NCI-H2171 (cell line): ENCODE measurements around the gene UTP25.
"Not testable (repeated sequence)": the region's sequence is repeated elsewhere in the genome, so short reads cannot be mapped to it uniquely, and the experiment has no call there.

Experiments used
- DNase-seq: peaks from one replicate; lab custom pipeline; 2025; lab: John Stamatoyannopoulos, UW

Gene UTP25, protein sequence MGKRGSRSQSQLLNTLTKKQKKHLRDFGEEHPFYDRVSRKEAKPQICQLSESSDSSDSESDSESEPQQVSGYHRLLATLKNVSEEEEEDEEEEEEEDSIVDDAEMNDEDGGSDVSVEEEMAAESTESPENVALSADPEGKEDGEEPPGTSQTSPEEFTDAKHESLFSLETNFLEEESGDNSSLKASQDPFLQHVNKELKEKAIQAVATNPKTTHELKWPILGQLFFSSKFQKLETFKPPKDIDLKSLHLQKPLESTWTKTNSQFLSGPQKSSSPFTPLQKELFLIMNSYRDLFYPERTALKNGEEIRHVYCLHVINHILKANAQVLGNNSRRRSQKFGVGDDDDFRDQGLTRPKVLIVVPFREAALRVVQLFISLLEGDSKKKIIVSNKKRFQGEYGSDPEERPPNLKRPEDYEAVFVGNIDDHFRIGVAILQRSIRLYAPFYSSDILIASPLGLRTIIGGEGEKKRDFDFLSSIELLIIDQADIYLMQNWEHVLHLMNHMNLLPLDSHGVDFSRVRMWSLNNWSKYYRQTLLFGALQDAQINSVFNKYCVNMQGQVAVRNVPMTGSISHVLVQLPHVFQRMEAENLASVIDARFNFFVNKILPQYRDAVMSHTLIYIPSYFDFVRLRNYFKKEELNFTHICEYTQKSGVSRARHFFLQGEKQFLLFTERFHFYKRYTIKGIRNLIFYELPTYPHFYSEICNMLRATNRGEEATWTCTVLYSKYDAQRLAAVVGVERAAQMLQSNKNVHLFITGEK

DNA sequence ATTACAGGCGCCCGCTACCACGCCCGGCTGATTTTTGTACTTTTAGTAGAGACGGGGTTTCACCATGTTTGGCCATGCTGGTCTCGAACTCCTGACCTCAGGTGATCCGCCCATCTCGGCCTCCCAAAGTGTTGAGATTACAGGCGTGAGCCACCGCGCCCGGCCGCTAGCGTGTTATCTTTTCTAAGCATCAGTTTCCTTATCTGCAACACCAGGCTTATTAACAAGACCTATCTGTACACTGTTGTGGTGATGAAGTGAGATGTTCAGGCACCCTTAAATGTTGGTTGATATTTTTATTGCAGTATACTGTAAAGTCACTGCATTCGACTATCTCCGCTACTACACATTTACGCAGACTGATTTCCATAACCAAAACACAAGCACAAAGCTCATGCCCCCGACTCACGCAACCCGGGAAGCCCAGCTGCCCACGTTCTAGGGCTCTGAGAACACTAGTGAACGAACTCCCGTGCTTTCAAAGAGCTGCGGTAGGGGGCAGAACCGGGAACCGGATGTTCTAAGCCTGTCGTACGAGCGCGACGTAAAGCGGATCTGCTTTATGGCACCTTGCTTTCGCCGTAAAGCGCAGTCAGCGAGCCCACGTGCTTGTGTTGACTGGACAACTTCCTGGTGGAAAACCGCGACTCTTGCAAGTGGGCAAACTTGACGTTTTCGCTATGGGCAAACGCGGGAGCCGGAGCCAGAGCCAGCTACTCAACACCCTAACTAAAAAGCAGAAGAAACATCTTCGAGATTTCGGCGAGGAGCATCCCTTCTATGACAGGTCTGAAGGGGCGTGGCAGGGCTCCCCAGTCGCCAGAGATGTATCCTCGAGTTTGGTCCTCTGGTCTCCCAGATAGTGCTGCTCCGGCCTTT lies at the start of gene UTP25:
UTP25 (plus strand) TSS at position 589 of the 879 bp plus-strand sequence; CDS start at position 681, 92 bp downstream.
- DNase-seq = peak; percentile 94

DNA sequence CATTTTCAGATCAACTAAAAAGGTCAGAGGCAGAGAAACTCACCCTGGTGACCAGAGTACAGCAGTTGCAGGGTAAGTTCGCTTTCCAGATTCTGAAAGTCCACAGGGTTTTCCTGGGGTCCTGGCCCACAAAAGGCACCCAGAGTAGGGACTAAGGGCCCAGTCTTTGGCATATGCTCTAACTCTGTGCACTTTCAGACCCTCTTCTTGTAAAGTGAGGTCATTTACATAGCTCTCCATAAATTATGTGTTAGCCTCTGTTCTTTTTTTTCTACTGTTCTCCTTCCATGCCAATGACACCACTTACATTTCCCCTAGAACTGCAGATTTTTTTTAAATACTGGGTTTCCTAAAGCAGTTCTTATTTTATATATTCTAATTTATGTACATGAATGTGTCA lies 49.7 kb upstream of the UTP25 start:
- DNase-seq = no peak

DNA sequence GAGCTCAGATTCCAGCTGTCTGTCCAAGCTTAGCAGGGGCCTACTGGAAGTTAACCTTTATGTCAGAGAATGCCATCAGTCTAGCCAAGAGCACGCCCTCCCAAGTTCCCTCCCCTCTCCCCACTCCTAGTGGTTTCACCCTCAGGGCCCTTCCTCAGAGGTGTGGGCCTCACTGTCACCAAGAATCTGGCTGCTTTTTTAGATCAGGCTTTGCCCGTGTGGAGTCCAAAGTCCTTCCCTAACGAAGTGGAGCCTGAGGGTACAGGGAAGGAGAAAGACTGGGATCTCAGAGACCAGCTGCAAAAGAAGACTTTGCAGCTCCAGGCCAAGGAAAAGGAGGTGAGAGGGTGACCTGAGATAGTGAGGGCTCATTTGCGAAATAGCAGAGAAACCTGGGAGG lies 47.5 kb upstream of the UTP25 start:
- no peak for DNase-seq

DNA sequence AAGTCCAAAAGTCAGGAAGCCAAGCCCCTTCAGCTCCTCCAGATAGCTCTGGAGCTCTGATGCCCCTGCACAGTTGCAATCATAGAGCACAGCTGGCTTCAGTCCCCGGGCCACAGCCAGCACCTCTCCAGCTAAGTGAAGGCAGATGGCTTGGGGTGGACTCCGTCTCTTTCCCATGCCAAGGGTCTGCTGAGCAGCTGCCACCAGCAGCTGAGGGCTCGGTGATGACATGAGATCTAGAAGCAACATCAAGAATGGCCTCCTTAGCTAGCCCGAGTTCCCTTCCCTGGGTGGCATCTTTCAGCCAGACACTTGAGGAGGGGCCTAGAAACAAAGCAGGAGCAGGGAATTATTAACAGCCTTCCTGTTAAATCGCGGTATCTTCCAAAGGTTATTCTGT lies 44.4 kb upstream of the UTP25 start:
- no peak for DNase-seq

DNA sequence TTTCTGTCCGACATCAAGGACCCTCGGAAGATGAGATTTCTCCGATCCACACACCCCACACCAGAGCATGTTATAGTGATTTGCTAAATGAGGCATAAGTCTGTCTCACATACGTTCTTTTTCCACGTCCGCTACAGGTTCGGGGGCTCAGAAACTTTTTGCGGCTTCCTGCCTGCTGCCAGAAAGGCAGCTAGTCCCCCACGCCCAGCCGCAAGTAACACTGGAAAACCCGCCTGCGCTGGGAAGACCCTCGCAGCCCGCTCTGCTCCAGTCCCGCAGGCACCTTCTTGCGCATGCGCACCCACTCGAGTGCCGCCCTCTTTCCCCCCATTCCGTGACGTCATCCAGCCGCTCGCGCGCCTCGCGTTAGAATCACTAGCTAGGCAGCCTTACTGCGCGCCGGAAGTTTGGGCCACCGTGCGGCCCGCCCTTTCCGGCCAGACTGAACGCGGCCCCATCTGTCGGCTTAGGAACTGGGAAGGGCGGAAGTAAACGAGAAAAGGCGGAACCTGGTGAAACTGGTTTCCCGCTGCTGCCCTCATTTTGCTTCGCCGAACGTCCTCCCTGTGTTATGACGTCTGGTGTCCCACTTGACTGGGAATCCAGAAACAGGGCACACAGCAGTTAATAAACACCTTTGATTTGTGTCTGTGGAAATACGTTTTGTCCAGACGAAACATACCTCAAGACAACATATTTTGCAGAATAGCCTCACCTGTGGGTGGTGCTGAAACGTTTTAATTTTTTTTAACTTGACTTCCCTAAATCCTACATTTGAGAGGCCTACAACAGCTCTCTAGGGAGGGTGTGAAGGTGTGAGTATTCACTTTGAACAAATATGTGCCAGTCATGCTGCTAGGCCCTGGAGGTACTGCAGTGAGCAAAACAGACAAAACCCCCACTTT lies 43.3 kb upstream of the UTP25 start, which contains the start of gene C1orf74:
C1orf74 (minus strand) TSS at position 295 of the 905 bp plus-strand sequence. CDS start 925 bp downstream, outside the sequence.
- peak; percentile 98 for DNase-seq

DNA sequence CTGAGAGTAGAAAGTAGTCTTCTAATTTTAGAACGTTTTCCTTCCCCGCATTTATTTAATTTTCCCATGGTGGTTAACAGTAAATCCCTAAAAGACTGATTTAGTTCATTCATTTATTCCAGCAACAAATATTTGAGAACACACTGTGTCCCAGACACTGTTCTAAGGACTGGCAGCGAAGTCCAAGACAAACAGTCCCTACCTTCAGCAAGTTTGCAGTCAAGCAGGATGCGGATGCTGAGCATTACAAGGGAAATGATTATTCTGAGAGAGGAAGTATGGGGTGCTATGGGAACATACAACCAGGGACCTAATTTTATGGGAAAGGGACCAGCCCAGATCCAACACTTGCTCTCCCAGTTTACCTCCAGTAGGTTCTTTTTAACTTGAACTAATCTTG lies 42.2 kb upstream of the UTP25 start:
- DNase-seq = no peak

DNA sequence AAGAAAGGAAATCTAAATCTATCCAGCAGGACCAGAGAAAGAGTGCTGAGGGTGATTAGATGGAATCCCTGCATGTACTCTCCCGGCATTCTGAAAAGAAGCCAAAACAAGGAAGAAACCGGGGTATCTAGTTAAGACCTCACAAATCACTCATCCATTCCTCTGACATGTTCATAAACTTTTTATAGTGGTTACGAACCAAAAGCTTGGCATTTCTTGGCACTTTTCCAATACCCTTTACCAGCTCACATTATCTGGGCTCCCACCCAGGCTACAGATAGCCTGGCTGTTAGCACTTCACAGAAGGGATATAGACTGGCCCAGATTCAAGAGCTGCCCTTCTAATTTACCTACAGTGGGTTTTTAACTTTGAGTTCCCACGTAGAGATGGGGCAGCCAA lies 41.6 kb upstream of the UTP25 start:
- DNase-seq = no peak

DNA sequence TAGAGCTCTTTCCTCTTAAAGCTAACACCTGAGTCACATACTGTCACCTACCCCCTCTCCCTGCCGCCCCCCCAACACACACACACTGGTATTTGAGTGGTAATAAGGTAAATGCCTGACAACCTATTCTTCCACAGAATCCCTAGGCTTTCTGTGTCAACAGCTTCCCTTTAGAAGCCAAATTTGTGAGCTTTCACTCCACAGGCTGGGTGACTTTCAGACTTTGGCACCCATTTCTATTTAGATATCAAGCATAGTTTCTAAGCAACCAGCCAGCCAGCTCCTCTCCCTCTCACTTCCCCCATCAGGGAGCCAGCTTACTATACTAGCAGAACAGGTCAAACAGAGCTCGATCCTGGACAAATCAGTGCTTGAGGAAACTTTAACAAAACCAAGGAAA lies 40.2 kb upstream of the UTP25 start:
- DNase-seq = no peak

DNA sequence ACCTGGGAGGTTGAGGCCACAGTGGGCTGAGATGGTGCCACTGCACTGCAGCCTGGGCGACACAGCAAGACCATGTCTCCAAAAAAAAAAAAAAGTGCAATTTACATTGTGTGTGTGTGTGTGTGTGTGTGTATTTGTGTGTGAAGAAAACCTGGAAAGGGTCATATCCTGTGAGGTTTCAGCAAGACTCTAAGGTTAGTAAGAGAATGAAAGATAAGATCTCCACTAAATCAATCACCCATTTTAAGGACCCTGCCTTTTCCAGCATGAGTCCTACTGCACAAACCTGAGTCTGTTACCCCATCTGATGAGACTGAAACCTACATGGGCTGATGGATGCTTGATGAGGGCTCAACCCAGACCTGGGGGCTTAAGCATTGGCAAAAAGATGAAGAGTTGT lies 38.5 kb upstream of the UTP25 start:
- no peak for DNase-seq

DNA sequence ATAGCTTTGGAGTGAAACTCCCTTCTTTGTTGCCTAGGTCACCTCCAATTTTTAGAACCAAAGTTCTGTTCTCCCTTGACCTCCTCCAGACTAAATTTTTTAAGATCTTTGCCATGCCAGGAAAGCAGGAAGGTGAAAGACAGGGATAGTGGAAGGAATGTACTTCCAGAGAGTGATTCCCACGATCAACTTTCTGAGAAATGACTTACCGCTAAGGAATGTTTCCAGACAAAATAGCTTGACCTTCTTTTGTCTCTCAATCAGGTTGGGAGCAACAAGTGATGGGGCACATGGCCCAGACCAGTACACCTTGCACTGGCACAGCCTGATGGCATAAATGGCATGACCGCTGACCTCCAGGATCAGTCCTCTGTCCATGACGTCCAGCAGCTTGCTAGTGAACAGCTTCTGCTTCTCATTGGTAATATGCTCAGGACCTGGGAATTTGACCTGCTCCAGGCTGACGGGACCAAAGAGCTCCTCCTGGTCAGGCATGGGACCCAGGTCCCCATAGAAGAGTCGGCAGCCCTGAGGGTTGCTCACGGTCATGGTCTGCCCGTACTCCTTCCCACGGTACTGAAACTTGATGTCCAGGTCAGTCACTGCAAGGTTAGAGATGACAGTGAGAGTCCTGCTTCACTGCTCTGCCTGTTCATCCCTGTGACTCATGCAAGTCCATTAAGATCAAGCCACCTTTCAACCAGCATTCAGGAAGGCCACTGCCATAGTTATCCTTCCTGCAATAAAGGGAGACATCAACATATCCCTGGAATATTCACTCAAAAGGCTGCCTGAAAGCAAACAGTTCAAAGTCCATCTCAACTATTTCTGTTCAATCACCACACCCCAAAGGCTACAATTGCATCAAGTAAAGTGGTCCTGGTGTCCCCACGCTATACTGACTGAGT lies 37.2 kb upstream of the UTP25 start:
- DNase-seq = no peak

DNA sequence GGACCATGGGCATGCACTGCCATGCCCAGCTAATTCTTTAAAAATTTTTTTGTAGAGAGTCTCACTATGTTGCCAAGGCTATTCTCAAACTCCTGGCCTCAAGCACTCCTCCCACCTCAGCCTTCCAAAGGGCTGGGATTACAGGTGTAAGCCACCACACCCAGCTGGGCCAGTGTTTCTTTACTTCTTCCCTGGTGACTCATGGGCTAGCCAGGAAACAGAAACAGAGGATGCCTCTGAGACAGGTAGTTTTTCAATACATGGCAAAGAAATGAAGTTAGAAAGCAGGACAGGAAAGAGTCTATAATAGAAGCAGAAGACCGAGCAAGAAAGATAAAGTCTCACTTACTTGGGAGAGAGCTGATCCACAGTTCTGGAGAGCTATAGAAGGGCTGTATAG lies 35.9 kb upstream of the UTP25 start:
- no peak for DNase-seq

DNA sequence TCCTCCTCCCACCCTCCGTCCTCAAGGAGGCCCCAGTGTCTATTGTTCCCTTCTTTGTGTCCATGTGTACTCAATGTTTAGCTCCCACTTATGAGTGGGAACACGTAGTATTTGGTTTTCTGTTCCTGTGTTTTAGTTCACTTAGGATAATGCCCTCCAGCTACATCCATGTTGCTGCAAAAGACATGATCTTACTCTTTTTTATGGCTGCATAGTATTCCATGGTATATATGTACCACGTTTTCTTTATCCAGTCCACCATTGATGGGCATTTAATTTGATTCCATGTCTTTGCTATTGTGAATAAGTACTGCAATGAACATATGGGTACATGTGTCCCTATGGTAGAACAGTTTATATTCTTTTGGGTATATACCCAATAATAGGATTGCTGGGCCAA lies 34.1 kb upstream of the UTP25 start:
- DNase-seq = not testable (repeated sequence)

DNA sequence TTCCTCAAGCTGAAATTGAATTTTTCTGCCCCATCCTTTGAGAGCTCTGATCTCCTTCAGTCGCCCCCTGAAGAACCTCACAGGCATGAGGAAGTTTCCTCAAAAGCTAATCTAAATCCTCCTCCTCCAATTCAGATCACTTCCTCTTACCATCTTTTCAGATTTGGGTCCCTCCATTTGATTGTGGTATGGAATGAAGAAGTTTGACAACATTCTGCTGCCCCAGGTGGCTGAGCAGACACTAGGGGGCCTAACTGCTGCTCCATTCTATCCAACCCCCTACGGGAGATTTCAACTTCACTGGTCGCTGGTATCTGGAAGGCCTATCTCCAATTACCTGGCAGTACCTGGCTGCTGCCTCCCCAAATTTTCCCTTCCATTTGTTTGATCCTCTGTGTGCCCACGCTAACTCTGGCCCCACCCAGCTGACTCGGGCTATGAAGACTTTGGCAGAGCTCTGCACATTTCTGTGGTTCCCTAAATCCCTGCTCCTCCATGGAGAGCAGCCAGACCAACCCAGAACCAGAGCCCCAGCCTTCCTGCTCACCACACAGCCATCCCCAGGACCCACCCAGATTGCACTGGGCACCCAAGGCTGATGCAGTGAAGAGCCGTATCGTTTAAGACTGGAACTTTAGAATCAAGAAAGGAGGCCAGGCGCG lies 29.7 kb upstream of the UTP25 start:
- no peak for DNase-seq

DNA sequence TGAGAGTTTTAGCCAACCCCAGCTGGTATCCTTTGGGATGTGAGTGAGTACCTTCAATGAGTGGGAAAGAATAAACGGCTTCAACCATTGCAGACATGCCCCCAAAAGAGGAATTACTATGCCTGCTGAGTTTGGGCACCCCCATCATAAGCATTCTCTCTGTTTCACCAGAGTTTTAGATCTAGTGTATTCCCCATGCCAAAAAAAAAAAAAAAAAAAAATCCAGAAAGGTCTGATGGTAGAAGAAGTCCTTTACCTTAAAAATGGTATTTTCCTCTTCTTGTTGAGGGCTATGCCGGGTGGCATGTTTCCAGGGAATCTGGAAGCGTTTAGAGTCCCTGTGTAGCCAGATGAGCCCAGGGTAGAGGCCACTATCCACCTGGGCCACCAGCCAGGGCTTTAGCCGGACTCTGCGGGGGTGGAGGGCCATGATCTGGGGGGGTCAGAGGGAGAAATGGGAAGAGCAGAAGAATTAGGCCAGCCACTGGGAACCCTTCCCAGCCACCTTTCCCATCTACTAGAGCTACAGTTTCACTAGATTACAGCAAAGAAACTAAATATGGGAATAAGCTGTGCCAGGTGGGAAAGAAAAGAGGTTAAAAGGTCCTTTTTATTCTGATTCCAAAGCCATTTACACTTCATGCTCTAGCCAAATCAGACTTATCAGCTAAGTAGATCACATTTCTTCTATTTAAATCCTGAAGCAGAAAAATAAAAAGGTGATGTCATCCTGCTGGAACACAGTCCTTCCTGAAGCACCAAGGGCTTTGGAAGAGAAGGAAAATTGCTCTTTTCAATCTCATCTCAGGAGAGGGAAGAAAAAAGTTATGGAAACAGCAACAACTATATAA lies 26.6 kb upstream of the UTP25 start:
- DNase-seq = no peak

DNA sequence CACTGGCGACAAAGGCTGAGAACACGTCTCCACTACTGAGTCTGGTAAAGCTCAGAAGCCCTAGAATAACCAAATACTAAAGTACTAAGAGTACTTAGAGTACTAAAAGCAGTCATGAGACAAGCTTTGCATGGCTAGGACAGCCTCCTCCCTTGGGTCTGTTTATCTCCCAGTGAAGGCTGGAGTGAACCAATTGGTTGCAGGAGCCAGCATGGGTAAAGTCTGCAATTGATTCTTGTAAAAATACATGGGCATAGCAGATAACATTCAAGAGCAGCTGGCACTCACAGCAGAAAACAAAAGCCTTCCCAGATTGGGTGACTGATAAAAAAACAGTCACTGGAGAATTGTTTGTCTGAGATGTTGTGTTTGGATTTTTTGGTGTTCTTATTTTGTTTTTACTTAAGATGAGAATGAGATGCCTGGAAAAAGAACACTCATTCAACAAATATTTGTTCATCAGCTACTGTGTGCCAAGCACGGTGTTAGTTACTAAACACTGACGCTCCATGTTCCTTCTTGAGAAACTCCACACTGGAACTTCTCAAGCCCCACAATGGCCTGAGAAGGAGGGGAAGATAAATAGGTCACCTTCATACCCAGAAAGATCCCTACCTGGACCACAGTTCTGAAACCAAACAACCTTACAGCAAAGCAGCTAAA lies 25.5 kb upstream of the UTP25 start:
- DNase-seq = peak; percentile 21

DNA sequence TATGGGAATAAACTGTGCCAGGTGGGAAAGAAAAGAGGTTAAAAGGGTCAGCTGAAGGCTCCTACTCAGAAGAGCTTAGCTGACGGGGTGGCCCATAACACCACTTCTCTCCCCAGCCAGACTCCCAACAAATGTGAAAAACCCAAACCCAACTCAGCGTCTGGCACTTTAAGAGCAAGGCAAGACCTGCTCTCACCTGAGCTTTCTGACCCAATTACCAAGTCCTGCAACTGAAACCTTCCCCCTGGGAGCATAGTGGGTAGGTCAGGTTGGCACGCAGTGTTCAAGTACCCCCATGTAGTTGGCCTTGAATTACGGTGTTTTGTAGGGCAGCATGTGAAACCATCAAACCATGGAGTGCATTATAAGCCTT lies 25.0 kb upstream of the UTP25 start:
- DNase-seq = no peak

DNA sequence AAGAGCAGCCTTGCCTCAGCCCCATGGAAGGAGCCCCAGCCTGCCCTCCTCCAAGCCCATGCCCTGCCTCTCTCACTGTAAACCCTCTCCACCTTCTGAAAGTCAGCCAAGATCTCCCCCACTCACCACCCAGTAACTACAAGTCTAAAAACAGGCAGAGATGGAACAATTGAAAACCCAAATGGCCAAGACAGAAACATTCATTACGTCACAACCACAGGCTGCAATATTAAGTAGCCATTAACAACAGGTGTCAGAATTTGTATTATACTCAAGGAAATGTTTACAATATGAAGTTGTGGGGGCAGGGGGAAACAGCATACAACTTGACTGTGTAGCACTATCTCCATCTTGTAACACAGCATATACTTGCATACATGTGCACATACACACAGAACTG lies 24.2 kb upstream of the UTP25 start:
- DNase-seq = no peak

DNA sequence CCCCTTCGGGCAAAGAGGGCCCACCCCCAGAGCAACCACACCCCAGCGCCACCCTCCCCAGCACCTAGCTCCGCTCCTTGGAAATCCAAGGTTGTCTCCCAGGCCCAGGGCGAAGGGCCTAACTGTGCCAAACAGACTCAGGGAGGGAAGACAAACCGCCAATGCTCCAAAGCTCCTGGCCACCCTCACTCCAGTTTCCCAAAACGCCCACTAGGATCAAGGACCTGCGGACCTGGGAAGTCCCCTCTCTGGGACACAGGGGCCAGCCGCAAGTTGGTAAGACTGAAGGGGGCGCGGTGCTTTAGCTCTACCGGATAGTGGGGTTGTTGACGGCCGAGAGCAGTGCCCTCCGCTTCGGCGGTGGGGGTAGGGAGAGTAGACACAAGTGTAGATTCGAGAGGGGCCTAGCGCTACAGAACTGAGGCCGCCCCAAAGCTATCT lies 22.4 kb upstream of the UTP25 start:
- no peak for DNase-seq
